Renal cortex interstitium (tissue), 11 donors: ENCODE data around the gene LXN. TPM values are rescaled to one million over a fixed set of nuclear protein-coding genes. Genes with fewer than 3 reads are reported as not detected.

ENCODE experiments used
- DNase-seq, 11 donors: peaks; one replicate each; pipeline ENCODE4 v3.0.0-alpha.2; 2013; ENCODE audit warnings: low read depth in 9 of 11, low spot score in 4 of 11; ENCODE audit errors: extremely low read depth in 1 of 11
- polyA plus RNA-seq, 3 donors: library from polyadenylated mRNA; unstranded; fragments of 120-200 nt; gene quantifications; one replicate each; pipeline ENCODE4 v1.2.1, GENCODE V29; 2013; ENCODE audit not compliant: insufficient read length in 3 of 3

LXN gene
- polyA plus RNA-seq, 3 donors, result 26.9 to 29.5 (median 27.2) TPM

- DNase-seq, result no peak
Observed at GRCh38 chr3:158642005-158642404, 30.4 kb downstream of the LXN start.

GRCh38 chr3:158640646-158641045 lies 31.8 kb downstream of the LXN start:
- no peak for DNase-seq

- DNase-seq, result no peak
Observed at GRCh38 chr3:158631981-158632380, 40.5 kb downstream of the LXN start.

GRCh38 chr3:158625881-158626280 lies 46.6 kb downstream of the LXN start:
- DNase-seq, result no peak

GRCh38 chr3:158617982-158618875 lies 54.2 kb downstream of the LXN start:
- DNase-seq, result no peak

Other genes with a start within 250 kb of the LXN start
- 10 to 100 TPM; 50.0 to 63.7 (median 58.1) TPM for gene MLF1, start 101.5 kb downstream of the LXN start, polyA plus RNA-seq
- gene GFM1, start 28.1 kb downstream of the LXN start, polyA plus RNA-seq, result 10 to 100 TPM; 44.4 to 52.5 (median 48.9) TPM
- gene RARRES1, start 59.8 kb upstream of the LXN start, polyA plus RNA-seq, result 10 to 100 TPM in 2 of 3 donors, 1 to 10 TPM in 1; 8.1 to 24.2 (median 11.7) TPM
- gene MFSD1, start 129.4 kb upstream of the LXN start, polyA plus RNA-seq, result 10 to 100 TPM; 47.3 to 53.9 (median 53.1) TPM